Testis (tissue), 3 donors: ENCODE measurements around the gene SPATA31D1. TPM values are rescaled to one million over a fixed set of nuclear protein-coding genes. Genes with fewer than 3 reads are reported as not detected.

Experiments used
- polyA plus RNA-seq: library from polyadenylated mRNA; stranded (reverse); fragments of 350-450 nt; fragmentation: Illumina TruSeq; extraction: RNeasy Lipid Tissue Mini Kit (QIAGEN cat#74804); gene quantifications from one replicate; pipeline ENCODE4 v1.2.3, GENCODE V29; 2014; ENCODE audit warnings: low read depth, low replicate concordance; ENCODE audit not compliant: insufficient read depth
- total RNA-seq, 2 donors: library from RNA; depleted of rRNA; stranded (reverse); fragments of >200 nt; gene quantifications; one replicate each; pipeline ENCODE4 v1.2.3, GENCODE V29; 2016

The SPATA31D1 gene
- total and polyA plus RNA-seq, 3 donors from 2014 or later: 9.0 to 18.6 (median 12.1) TPM

Other genes starting within 250 kb of the SPATA31D1 start
- 1 to 10 TPM; 2.7 to 6.1 TPM for gene SPATA31D4, start 60.3 kb upstream of the SPATA31D1 start, total RNA-seq
- gene SPATA31D4, start 60.3 kb upstream of the SPATA31D1 start, polyA plus RNA-seq: 9.4 TPM
- 1 to 10 TPM; 3.8 to 7.1 TPM for gene SPATA31D3, start 45.3 kb upstream of the SPATA31D1 start, total RNA-seq
- gene SPATA31D3, start 45.3 kb upstream of the SPATA31D1 start, polyA plus RNA-seq: 7.9 TPM